CD14-positive monocyte (primary cell): ENCODE measurements around the gene PTK6. TPM values are rescaled to one million over a fixed set of nuclear protein-coding genes. Genes with fewer than 3 reads are reported as not detected.
A peak's percentile ranks its signal among the peaks of the same experiment; 100 is the strongest.

Source experiments
- DNase-seq, 3 donors: peaks; one replicate each; pipeline ENCODE4 v3.0.0-alpha.2; 2011 to 2022
- H2AFZ ChIP-seq: 2 replicates; pipeline ENCODE4 v1.6.0; 2012; ENCODE audit warnings: mild to moderate bottlenecking, low read depth, low read length, inconsistent platforms; ENCODE audit not compliant: insufficient read depth, poor library complexity, severe bottlenecking
- H3K27ac ChIP-seq, 2 donors: 1 replicate in 1 of 2; 2 replicates in 1 of 2; pipeline ENCODE4 v1.5.1; 2012 to 2013; ENCODE audit warnings: low read length in 2 of 2, control low read depth in 1 of 2, inconsistent platforms in 1 of 2, low read depth in 1 of 2, mild to moderate bottlenecking in 1 of 2
- H3K27me3 ChIP-seq, 2 donors: one replicate each; pipeline versions ENCODE4 v1.6.0 to v1.6.1; 2011 to 2013; ENCODE audit warnings: low read length in 2 of 2; ENCODE audit not compliant: control insufficient read depth in 2 of 2, insufficient read depth in 2 of 2
- H3K36me3 ChIP-seq, 2 donors: replicated peaks in 1 of 2; 1 replicate in 1 of 2; 2 replicates in 1 of 2; pipeline versions ENCODE4 v1.5.1 to v1.6.1; 2012 to 2013; ENCODE audit warnings: low read length in 2 of 2, control low read depth in 1 of 2, inconsistent platforms in 1 of 2, mild to moderate bottlenecking in 1 of 2; ENCODE audit not compliant: insufficient read depth in 2 of 2, control insufficient read depth in 1 of 2
- H3K4me1 ChIP-seq, 2 donors: 1 replicate in 1 of 2; 2 replicates in 1 of 2; pipeline versions ENCODE4 v1.5.1 to v1.6.1; 2012 to 2013; ENCODE audit warnings: low read length in 2 of 2, control low read depth in 1 of 2, inconsistent platforms in 1 of 2, mild to moderate bottlenecking in 1 of 2, moderate library complexity in 1 of 2; ENCODE audit not compliant: insufficient read depth in 2 of 2, control insufficient read depth in 1 of 2
- H3K4me2 ChIP-seq: replicated peaks from 2 replicates; pipeline ENCODE3; 2012; ENCODE audit warnings: low read length, moderate library complexity, mild to moderate bottlenecking; ENCODE audit not compliant: poor library complexity, severe bottlenecking; ENCODE audit errors: extremely low read depth
- H3K4me3 ChIP-seq, 3 experiments: fragments of 200-600 bp in 1 of 3; sonication (generic) in 1 of 3; replicated peaks in 1 of 3; 1 replicate in 2 of 3; 2 replicates in 1 of 3; pipeline ENCODE4 v1.5.1; 2011 to 2013; ENCODE audit warnings: low read length in 3 of 3, mild to moderate bottlenecking in 3 of 3, control low read depth in 2 of 3, low read depth in 2 of 3, inconsistent platforms in 1 of 3, moderate library complexity in 1 of 3
- H3K79me2 ChIP-seq: 2 replicates; pipeline ENCODE4 v1.6.0; 2012; ENCODE audit warnings: mild to moderate bottlenecking, control low read depth, inconsistent platforms, low read length, moderate library complexity; ENCODE audit not compliant: insufficient read depth
- H3K9ac ChIP-seq: 2 replicates; pipeline ENCODE4 v1.6.0; 2017; ENCODE audit warnings: low read length, mild to moderate bottlenecking; ENCODE audit not compliant: insufficient read depth, poor library complexity, severe bottlenecking
- H3K9me3 ChIP-seq, 2 donors: replicated peaks in 1 of 2; 1 replicate in 1 of 2; 2 replicates in 1 of 2; pipeline versions ENCODE4 v1.5.1 to v1.6.1; 2012 to 2013; ENCODE audit warnings: low read length in 2 of 2, control low read depth in 1 of 2; ENCODE audit not compliant: control insufficient read depth in 1 of 2, insufficient read depth in 1 of 2
- H4K20me1 ChIP-seq: 2 replicates; pipeline ENCODE4 v1.6.0; 2012; ENCODE audit warnings: mild to moderate bottlenecking, low read length, control low read depth, moderate library complexity; ENCODE audit not compliant: insufficient read depth
- H3K27ac Mint-ChIP-seq, 7 donors: one replicate each; pipeline ENCODE4 v1.8.0; 2020; ENCODE audit warnings: mild to moderate bottlenecking in 7 of 7, mixed read lengths in 7 of 7, moderate library complexity in 6 of 7, inconsistent platforms in 2 of 7
- H3K27me3 Mint-ChIP-seq, 3 donors: one replicate each; pipeline ENCODE4 v1.8.0; 2021 to 2022; ENCODE audit warnings: low read depth in 3 of 3, mild to moderate bottlenecking in 3 of 3, mixed read lengths in 3 of 3, moderate library complexity in 3 of 3, inconsistent platforms in 1 of 3
- H3K36me3 Mint-ChIP-seq, 2 donors: one replicate each; pipeline ENCODE4 v1.8.0; 2020; ENCODE audit warnings: mixed read lengths in 2 of 2, inconsistent platforms in 1 of 2, mild to moderate bottlenecking in 1 of 2
- H3K4me1 Mint-ChIP-seq: one replicate; pipeline ENCODE4 v1.8.0; 2020; ENCODE audit warnings: mild to moderate bottlenecking, mixed read lengths
- H3K4me3 Mint-ChIP-seq, 2 donors: one replicate each; pipeline ENCODE4 v1.8.0; 2020; ENCODE audit warnings: mild to moderate bottlenecking in 2 of 2, mixed read lengths in 2 of 2, moderate library complexity in 1 of 2
- H3K9me3 Mint-ChIP-seq, 7 donors: one replicate each; pipeline ENCODE4 v1.8.0; 2020 to 2022; ENCODE audit warnings: mixed read lengths in 7 of 7, mild to moderate bottlenecking in 6 of 7, moderate library complexity in 6 of 7, inconsistent platforms in 2 of 7
- WGBS: methylation state at CpG from one replicate; pipeline ENCODE4 v1.1.5; 2013; ENCODE audit warnings: missing lambda C conversion rate; ENCODE audit not compliant: insufficient coverage; 5-methylcytosine and 5-hydroxymethylcytosine counted together
- intact Hi-C, 2 donors: fragments of 100-400 bp; cut with micrococcal nuclease; formaldehyde crosslinking; loops; one replicate each; pipeline versions ENCODE4 v1.15.0 to v1.15.1; 2023
- polyA plus RNA-seq, 3 donors: library from polyadenylated mRNA; depleted of rRNA in 1 of 3; unstranded in 2 of 3; stranded (reverse) in 1 of 3; fragments of 300-500 nt in 2 of 3; fragments of >200 nt in 1 of 3; fragmentation: Illumina TruSeq in 2 of 3; gene quantifications; 1 replicate in 2 of 3; 2 replicates in 1 of 3; pipeline ENCODE4 v1.2.3, GENCODE V29; 2012 to 2021
- TF ChIP-seq, protein P1 (sequence below): fragments of 200-600 bp; IDR thresholded peaks from one replicate; pipeline ENCODE4 v1.8.0; 2022; ENCODE audit warnings: antibody characterized with exemption, mild to moderate bottlenecking

Gene PTK6
- polyA plus RNA-seq, 3 donors: 0.66 to 4.1 (median 1.5) TPM

DNA sequence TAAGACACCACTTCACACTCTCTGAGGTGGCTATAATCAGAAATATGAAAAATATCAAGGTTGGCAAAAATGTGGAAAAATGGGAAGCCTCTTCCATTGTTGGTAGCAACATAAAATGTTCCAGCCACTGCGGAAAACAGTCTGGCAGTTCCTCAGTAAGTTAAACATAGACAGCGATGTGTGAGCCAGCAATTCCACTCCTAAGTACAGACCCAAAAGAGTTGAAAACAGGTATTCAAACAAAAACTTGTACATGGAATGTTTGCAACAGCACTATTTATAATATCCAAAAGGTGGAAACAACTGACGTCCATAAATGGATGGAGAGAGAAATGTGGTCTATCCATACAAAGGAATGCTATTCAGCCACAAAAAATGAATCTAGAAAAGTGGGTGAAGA lies 24.0 kb downstream of the PTK6 start:
- Histone ChIP-seq H3K79me2 (no peaks in the 10 kb centered on the region), H3K4me1 (peaks cover 0 to 4% of the 10 kb centered on the region in 2 donors), H2AFZ (no peak overlapping the region), H3K27me3 (peaks cover 0 to 11% of the 10 kb centered on the region in 2 donors), H3K4me3 (no peak overlapping the region), H3K36me3 (no peaks in the 10 kb centered on the region), H4K20me1 (no peaks in the 10 kb centered on the region), H3K4me2 (no peak overlapping the region), H3K9ac (no peak overlapping the region), H3K27ac (no peak overlapping the region), H3K9me3 (peaks cover 7 to 13% of the 10 kb centered on the region in 2 donors)
- H3K36me3 Mint-ChIP-seq: no peaks in the 10 kb centered on the region
- TF ChIP-seq, protein P1, sequence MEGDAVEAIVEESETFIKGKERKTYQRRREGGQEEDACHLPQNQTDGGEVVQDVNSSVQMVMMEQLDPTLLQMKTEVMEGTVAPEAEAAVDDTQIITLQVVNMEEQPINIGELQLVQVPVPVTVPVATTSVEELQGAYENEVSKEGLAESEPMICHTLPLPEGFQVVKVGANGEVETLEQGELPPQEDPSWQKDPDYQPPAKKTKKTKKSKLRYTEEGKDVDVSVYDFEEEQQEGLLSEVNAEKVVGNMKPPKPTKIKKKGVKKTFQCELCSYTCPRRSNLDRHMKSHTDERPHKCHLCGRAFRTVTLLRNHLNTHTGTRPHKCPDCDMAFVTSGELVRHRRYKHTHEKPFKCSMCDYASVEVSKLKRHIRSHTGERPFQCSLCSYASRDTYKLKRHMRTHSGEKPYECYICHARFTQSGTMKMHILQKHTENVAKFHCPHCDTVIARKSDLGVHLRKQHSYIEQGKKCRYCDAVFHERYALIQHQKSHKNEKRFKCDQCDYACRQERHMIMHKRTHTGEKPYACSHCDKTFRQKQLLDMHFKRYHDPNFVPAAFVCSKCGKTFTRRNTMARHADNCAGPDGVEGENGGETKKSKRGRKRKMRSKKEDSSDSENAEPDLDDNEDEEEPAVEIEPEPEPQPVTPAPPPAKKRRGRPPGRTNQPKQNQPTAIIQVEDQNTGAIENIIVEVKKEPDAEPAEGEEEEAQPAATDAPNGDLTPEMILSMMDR: no peak
- intact Hi-C loops: no loop called here
- H3K4me3 Mint-ChIP-seq: peak overlapping the region in 1 of 2 donors; percentile 73
- no peak overlapping the region for H3K27ac Mint-ChIP-seq
- DNase-seq: no peak
- H3K27me3 Mint-ChIP-seq: peaks cover 27 to 71% (median 34%) of the 10 kb centered on the region in 3 donors
- peaks cover 6 to 29% (median 22%) of the 10 kb centered on the region in 7 donors for H3K9me3 Mint-ChIP-seq
- WGBS: 100% methylated on average over 2 of the region's 3 CpGs
- H3K4me1 Mint-ChIP-seq: peaks cover 8% of the 10 kb centered on the region

- 37% methylated on average over 4 of the region's 9 CpGs for WGBS
- Histone ChIP-seq H3K36me3 (no peaks in the 10 kb centered on the region), H2AFZ (no peak overlapping the region), H3K9me3 (peaks cover 18 to 26% of the 10 kb centered on the region in 2 donors), H3K9ac (no peak overlapping the region), H3K27ac (no peak overlapping the region), H4K20me1 (no peaks in the 10 kb centered on the region), H3K4me2 (no peak overlapping the region), H3K27me3 (peaks cover 0 to 17% of the 10 kb centered on the region in 2 donors), H3K4me3 (no peak overlapping the region), H3K79me2 (no peaks in the 10 kb centered on the region), H3K4me1 (peaks cover 0 to 4% of the 10 kb centered on the region in 2 donors)
- Mint-ChIP-seq H3K27me3 (peaks cover 27 to 58% (median 32%) of the 10 kb centered on the region in 3 donors), H3K27ac (no peak overlapping the region), H3K4me3 (peak overlapping the region; percentile 31 to 49), H3K36me3 (no peaks in the 10 kb centered on the region), H3K4me1 (peaks cover 5% of the 10 kb centered on the region), H3K9me3 (peaks cover 16 to 36% (median 30%) of the 10 kb centered on the region in 7 donors)
- no peak for DNase-seq
- TF ChIP-seq, protein P1: no peak
- intact Hi-C loops: no loop called here
These were observed 28.1 kb downstream of the PTK6 start for GRCh38 chr20:63509088-63509564.
